ENCODE measurements around the gene JMJD6.

Gene JMJD6

DNA sequence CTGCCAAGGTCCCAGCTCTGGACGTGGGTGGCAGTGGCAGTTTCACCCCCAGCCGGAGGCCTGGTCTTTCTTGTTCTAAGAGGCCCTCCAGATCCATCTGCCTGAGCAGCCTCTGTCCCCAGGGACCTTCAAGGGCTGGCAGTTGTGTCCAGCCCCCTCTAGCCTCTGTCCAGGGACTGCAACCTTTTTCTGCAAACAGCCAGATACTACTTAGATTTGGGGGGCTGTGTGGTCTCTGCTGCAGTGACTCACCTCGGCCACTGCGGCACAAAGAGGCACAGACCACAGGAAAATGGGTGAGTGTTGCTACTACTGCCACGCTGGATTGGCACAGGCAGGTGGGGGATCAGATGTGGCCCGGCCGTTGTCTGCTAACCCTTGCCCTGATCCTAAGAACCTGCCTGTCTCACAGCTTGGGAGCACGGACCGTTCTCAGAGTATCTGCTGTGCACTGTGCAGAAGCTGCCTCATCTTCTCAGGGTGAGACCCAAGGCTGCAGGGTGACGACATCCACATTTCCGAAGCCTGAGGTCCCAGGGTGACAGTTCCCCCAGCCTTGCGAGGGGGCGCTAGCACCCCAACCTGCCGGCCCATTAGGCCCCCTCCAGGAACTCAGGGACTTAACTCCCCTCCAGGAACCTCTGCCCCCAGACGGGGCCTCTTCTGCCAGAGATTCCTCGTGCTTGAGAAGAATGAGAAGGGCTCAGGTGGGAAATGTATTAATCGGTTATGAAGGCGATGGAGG lies 43.2 kb downstream of the JMJD6 start:
- Histone ChIP-seq H3K27me3 (ENCODE audit: insufficient read depth, low read length) (no peaks in the 10 kb centered on the region), H3K4me3 (ENCODE audit: low read length) (no peak overlapping the region), H3K4me1 (ENCODE audit: insufficient read depth, low read length) (peaks cover 20% of the 10 kb centered on the region), H3K36me3 (ENCODE audit: insufficient read depth, low read length) (peaks cover 5% of the 10 kb centered on the region), H2AFZ (ENCODE audit: low read depth, low read length) (no peak overlapping the region), H3K9me3 (ENCODE audit: low read length) (no peaks in the 10 kb centered on the region)

- peaks cover 5% of the 10 kb centered on the region for H3K36me3 ChIP-seq (ENCODE audit: insufficient read depth, low read length)
- H3K9me3 ChIP-seq (ENCODE audit: low read length): no peaks in the 10 kb centered on the region
- H3K4me3 ChIP-seq (ENCODE audit: low read length): no peak overlapping the region
- peaks cover 16% of the 10 kb centered on the region for H3K4me1 ChIP-seq (ENCODE audit: insufficient read depth, low read length)
- H2AFZ ChIP-seq (ENCODE audit: low read depth, low read length): no peak overlapping the region
- H3K27me3 ChIP-seq (ENCODE audit: insufficient read depth, low read length): no peaks in the 10 kb centered on the region
Measured at GRCh38 chr17:76682296-76682695, 44.1 kb downstream of the JMJD6 start.

DNA sequence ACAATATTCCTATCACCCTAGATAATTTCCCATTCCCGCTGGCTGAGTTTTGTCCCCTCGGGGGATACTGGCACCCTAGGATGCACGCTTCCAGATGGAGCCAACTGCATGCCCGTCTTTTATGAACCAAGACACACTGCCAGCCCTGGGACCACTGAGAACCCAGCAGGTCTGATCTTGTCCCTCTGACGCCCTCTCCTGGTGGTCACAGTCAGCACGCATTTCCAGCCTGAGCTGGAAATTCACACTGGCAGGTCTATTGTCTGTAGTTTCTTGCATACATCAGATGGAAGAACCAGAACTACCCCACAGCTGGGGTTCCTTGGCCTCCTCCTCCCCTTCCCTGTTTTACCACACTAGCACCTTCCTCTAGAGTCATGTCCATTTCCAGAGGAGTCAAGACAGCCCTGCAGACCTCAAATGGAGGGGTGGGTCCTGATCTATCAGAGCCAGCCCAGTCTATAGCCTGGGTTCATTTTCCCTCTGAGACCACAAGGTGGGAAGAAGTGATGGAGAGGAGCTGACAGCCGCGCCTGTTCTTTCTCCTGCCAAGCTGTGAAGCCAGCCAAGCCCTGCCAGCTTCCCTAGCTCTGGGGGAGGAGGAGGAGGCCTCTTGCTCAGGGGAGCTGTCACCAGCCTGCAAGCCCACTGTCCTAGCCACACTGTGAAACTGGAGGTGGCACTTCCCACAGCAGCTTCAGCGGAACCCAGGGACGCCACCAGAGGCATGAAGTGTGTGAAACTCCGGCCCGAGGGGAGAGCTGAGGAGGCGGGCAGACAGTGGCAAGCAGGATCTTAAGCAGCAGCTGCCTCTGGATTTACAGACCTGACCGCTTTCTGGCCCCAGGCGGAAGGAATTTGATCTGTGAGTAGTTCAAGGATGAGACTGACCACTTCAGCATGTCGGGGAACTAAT lies 44.9 kb downstream of the JMJD6 start:
- no peak overlapping the region for H3K4me3 ChIP-seq (ENCODE audit: low read length)
- peaks cover 5% of the 10 kb centered on the region for H3K36me3 ChIP-seq (ENCODE audit: insufficient read depth, low read length)
- peaks cover 16% of the 10 kb centered on the region for H3K4me1 ChIP-seq (ENCODE audit: insufficient read depth, low read length)

GRCh38 chr17:76679239-76679638 lies 47.2 kb downstream of the JMJD6 start:
- Histone ChIP-seq H3K36me3 (ENCODE audit: insufficient read depth, low read length) (peaks cover 5% of the 10 kb centered on the region), H2AFZ (ENCODE audit: low read depth, low read length) (no peak overlapping the region), H3K9me3 (ENCODE audit: low read length) (no peaks in the 10 kb centered on the region), H3K4me1 (ENCODE audit: insufficient read depth, low read length) (peaks cover 16% of the 10 kb centered on the region), H3K4me3 (ENCODE audit: low read length) (no peak overlapping the region), H3K27me3 (ENCODE audit: insufficient read depth, low read length) (no peaks in the 10 kb centered on the region)

More for the DNA sequence above, 44.9 kb downstream of the JMJD6 start:
- Histone ChIP-seq H2AFZ (ENCODE audit: low read depth, low read length) (no peak overlapping the region), H3K27me3 (ENCODE audit: insufficient read depth, low read length) (no peaks in the 10 kb centered on the region), H3K9me3 (ENCODE audit: low read length) (no peaks in the 10 kb centered on the region)

DNA sequence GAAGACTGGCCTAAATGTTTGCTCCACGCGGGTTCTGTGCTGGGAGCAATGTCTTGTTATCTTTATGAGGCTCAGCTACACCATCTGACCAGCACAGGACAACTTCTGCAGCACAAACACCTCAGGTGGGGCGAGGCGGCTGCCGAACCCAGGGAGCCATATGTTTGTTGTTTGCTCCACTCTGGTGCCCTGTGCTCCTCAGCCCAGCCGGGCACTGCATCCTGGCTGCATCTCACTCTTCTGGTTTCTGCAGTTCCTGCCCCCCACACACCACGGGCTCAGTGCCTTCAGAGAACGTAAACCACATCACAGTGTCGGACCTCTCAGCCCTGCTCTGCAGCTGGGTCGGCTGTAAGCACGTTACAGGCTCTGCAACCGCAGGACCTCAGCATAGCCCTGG lies 48.1 kb downstream of the JMJD6 start:
- Histone ChIP-seq H3K4me3 (ENCODE audit: low read length) (no peak overlapping the region), H3K9me3 (ENCODE audit: low read length) (no peaks in the 10 kb centered on the region), H2AFZ (ENCODE audit: low read depth, low read length) (no peak overlapping the region), H3K36me3 (ENCODE audit: insufficient read depth, low read length) (peaks cover 5% of the 10 kb centered on the region), H3K27me3 (ENCODE audit: insufficient read depth, low read length) (no peaks in the 10 kb centered on the region), H3K4me1 (ENCODE audit: insufficient read depth, low read length) (peaks cover 9% of the 10 kb centered on the region)

DNA sequence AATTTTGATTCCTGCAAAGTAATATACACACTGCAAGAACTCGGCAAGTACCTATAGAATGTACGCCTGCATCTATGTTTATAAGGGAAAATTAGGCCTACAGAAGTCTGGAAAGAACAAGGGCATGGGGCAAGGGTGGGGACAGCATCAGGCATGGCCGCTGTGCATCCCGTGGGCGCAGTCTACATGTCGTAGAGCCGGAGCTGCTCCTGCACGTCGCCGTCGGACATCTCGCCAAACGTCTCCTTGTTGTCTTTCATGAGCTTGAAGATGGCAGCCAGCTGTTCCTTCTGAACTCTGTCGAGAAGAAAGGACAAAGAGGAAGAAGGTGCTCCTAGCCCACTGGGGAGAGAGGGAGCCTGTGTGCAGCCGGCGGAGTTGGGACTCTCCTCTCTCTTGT lies 49.0 kb downstream of the JMJD6 start:
- Histone ChIP-seq H3K4me3 (ENCODE audit: low read length) (no peak overlapping the region), H3K9me3 (ENCODE audit: low read length) (no peaks in the 10 kb centered on the region), H3K27me3 (ENCODE audit: insufficient read depth, low read length) (no peaks in the 10 kb centered on the region), H2AFZ (ENCODE audit: low read depth, low read length) (no peak overlapping the region), H3K4me1 (ENCODE audit: insufficient read depth, low read length) (peaks cover 7% of the 10 kb centered on the region), H3K36me3 (ENCODE audit: insufficient read depth, low read length) (peaks cover 1% of the 10 kb centered on the region)

DNA sequence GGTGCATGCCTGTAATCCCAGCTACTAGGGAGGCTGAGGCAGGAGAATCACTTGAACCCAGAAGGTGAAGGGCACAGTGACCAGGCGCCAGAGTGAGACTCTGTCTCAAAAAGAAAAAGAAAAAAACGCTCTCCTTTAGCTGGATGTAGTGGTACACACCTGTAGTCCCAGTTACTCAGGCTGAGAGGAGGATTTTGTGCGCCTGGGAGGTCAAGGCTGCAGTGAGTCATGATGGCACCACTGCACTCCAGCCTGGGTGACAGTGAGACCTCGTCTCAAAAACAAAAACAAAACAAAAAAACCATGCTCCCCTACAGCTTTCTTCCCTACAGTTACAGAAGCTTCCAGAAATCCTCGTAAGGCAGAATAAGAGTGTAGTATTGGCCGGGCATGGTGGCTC lies 49.8 kb downstream of the JMJD6 start:
- no peaks in the 10 kb centered on the region for H3K36me3 ChIP-seq (ENCODE audit: insufficient read depth, low read length)
- H2AFZ ChIP-seq (ENCODE audit: low read depth, low read length): no peak overlapping the region
- H3K4me3 ChIP-seq (ENCODE audit: low read length): no peak overlapping the region
- peaks cover 10% of the 10 kb centered on the region for H3K4me1 ChIP-seq (ENCODE audit: insufficient read depth, low read length)
- no peaks in the 10 kb centered on the region for H3K27me3 ChIP-seq (ENCODE audit: insufficient read depth, low read length)
- H3K9me3 ChIP-seq (ENCODE audit: low read length): no peaks in the 10 kb centered on the region

DNA sequence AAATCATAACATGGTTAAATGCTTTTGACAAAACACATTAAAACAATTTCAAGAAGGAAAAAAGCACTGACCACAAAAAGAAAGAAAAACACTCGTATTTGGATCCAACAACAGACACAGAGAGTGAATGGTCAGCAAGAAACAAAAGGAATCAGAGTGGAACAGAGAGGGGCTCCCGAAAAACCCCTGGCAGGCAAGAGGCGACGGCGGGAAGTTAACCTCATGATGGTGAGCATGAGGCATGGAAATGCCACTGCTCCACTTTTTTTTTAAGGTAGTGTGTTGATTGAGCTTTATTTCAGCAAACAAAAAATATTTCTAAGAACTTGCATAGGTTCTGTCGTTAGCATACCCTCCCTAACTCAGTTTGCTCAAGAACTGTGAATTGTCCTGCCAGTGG lies 50.8 kb downstream of the JMJD6 start:
- Histone ChIP-seq H3K4me1 (ENCODE audit: insufficient read depth, low read length) (peaks cover 9% of the 10 kb centered on the region), H3K36me3 (ENCODE audit: insufficient read depth, low read length) (no peaks in the 10 kb centered on the region), H3K27me3 (ENCODE audit: insufficient read depth, low read length) (no peaks in the 10 kb centered on the region), H2AFZ (ENCODE audit: low read depth, low read length) (no peak overlapping the region), H3K9me3 (ENCODE audit: low read length) (no peaks in the 10 kb centered on the region), H3K4me3 (ENCODE audit: low read length) (no peak overlapping the region)

DNA sequence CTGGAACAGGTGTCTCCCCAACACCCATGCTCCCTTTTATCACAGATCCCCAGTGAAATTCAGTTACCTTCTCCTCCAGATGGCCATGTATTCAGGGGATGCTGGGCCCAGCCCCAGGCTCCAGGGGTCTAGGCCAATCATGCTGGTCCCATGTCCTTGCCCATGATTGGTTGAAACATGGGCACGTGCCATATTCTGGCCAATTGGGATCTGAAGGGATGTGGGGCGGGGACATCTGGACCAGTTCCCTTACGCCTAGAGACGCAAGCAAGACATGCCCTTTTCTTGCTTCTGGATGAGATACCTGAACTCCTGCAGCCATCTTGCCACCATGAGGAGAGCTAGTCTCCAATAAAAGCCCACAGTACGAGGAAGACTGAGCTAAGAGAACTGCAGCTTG lies 51.8 kb downstream of the JMJD6 start:
- H3K4me1 ChIP-seq (ENCODE audit: insufficient read depth, low read length): peaks cover 9% of the 10 kb centered on the region
- H3K36me3 ChIP-seq (ENCODE audit: insufficient read depth, low read length): no peaks in the 10 kb centered on the region
- no peaks in the 10 kb centered on the region for H3K9me3 ChIP-seq (ENCODE audit: low read length)
- H2AFZ ChIP-seq (ENCODE audit: low read depth, low read length): no peak overlapping the region
- no peak overlapping the region for H3K4me3 ChIP-seq (ENCODE audit: low read length)
- H3K27me3 ChIP-seq (ENCODE audit: insufficient read depth, low read length): no peaks in the 10 kb centered on the region

- Histone ChIP-seq H3K27me3 (ENCODE audit: insufficient read depth, low read length) (no peaks in the 10 kb centered on the region), H3K36me3 (ENCODE audit: insufficient read depth, low read length) (no peaks in the 10 kb centered on the region), H3K4me3 (ENCODE audit: low read length) (no peak overlapping the region), H3K9me3 (ENCODE audit: low read length) (no peaks in the 10 kb centered on the region), H3K4me1 (ENCODE audit: insufficient read depth, low read length) (peaks cover 9% of the 10 kb centered on the region), H2AFZ (ENCODE audit: low read depth, low read length) (no peak overlapping the region)
Measured at GRCh38 chr17:76673729-76674128, 52.7 kb downstream of the JMJD6 start.

DNA sequence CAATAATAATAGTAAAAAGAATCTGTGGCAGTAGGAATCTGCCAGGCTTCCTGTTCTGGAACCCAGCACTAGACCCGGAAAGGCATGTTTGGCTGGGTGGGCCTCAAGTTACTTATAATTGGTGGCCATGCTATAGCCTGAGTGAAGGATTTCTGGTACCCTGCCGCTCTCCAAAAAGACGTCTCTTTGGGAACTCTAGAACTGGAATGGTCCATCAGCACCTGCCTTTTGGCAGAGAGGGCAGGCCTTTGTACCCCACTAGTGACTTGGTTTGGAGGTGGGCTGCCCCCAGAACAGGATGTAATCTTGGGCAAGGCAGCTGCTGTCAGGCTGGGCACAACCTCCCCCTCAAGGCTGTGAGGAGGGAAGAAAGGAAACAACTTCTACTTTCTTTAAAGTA lies 53.5 kb downstream of the JMJD6 start:
- Histone ChIP-seq H3K4me3 (ENCODE audit: low read length) (no peak overlapping the region), H3K27me3 (ENCODE audit: insufficient read depth, low read length) (no peaks in the 10 kb centered on the region), H3K36me3 (ENCODE audit: insufficient read depth, low read length) (no peaks in the 10 kb centered on the region), H3K4me1 (ENCODE audit: insufficient read depth, low read length) (peaks cover 9% of the 10 kb centered on the region), H2AFZ (ENCODE audit: low read depth, low read length) (no peak overlapping the region), H3K9me3 (ENCODE audit: low read length) (no peaks in the 10 kb centered on the region)

DNA sequence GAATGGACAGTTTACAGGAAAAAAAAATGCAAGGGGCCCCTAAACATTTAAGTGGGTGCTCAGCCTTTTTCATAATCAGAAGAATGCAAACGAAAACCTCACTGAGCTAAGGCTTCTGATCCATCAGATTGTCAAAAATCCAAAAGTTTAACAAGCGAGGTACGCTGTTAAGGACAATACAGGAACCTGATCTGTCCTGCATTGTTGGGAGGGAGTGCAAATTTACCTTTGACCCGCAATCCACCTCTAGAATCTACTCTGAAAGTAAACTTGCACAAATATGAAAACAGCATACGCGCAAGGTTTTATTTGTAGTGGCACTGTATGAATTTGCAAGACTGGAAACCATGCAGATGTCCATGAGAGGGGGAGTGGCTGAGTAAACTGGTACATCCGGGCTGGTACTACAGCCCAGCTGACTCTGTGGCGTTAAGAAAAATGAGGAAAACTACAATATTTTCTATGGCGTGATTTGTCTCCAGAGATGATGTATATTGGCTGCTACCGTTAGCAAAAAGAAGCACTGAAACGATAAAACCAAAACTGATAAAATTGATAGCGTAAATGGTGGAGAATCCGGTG lies 54.0 kb downstream of the JMJD6 start:
- Histone ChIP-seq H2AFZ (ENCODE audit: low read depth, low read length) (peak overlapping the region; percentile 68), H3K4me1 (ENCODE audit: insufficient read depth, low read length) (peaks cover 9% of the 10 kb centered on the region), H3K4me3 (ENCODE audit: low read length) (peak overlapping the region; percentile 89), H3K27me3 (ENCODE audit: insufficient read depth, low read length) (no peaks in the 10 kb centered on the region), H3K9me3 (ENCODE audit: low read length) (no peaks in the 10 kb centered on the region), H3K36me3 (ENCODE audit: insufficient read depth, low read length) (no peaks in the 10 kb centered on the region)

DNA sequence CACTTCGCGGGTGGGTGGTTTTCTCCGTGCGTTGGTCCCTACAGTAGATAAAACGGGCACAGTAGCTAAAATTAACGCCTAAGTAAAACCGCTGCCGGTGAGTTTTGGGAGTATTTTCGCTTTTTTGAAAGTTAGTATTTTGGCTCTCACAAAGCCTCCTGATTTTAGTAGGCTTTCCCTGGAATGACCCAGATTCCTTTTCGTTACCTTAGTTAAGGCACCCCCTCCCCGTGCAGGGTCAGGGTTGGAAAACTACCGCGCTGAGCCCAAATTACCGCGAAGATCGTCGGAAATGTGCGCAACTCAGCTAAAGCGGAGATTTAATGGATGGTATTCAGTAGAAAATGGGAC lies 54.5 kb downstream of the JMJD6 start:
- Histone ChIP-seq H3K36me3 (ENCODE audit: insufficient read depth, low read length) (no peaks in the 10 kb centered on the region), H3K9me3 (ENCODE audit: low read length) (no peaks in the 10 kb centered on the region), H3K4me3 (ENCODE audit: low read length) (peak overlapping the region; percentile 89), H3K4me1 (ENCODE audit: insufficient read depth, low read length) (peaks cover 9% of the 10 kb centered on the region), H3K27me3 (ENCODE audit: insufficient read depth, low read length) (no peaks in the 10 kb centered on the region), H2AFZ (ENCODE audit: low read depth, low read length) (peak overlapping the region; percentile 68)
